ENCODE data around the gene GSTM2. TPM values are rescaled to one million over a fixed set of nuclear protein-coding genes. Genes with fewer than 3 reads are reported as not detected.

Gene GSTM2
- total RNA-seq (2022) (0.84 and 1.7 TPM in 2 replicates), Bru-seq, nascent RNA (percentile 15 among the genes with signal in this experiment), BruChase-seq, experiment 1, labeled RNA remaining after a 2-hour chase (percentile 10 among the genes with signal in this experiment), BruChase-seq, experiment 2, labeled RNA remaining after a 6-hour chase (percentile 19 among the genes with signal in this experiment)
- long read RNA-seq, partial matches to known transcripts, result 0 of 1 reads
- long read RNA-seq, other reads (novel, unspliced or antisense), result 1 of 1 reads

DNA sequence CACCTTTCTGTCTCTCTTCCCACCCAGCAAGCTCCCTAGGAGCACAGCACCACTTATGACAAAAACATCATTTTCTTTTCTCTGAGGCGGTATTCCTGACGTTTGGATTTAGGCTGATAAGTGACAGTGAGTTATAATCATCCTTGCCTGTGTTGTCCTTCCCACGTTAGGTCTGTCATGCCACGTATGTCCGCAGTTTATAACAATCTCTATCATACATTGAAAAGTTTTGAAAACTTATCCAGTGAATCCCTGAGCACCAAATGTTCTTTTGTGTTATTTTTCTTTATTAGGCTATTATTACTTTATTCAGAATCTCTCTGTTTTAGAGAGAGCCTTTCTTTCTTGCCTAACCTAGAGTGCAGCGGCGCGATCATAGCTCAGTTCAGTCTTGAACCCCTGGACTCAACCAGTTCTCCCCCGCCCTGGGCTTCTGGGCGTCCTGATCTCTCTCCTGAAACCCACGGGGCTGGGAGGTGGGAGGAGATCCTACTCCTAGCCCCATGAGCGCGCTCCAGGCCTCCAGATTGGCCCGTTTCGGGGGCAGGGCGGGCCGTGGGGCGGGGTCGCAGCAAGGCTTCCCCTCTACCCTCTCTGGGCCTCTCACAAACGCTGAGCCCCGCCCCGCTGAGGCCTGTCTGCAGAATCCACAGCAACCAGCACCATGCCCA, at the start of gene GSTM2:
Gene GSTM2 (plus strand): TSS at position 606 of the 671 bp plus-strand sequence. CDS start 59 bp downstream, at position 665.
- POLR2A ChIA-PET, result no interaction called here
- H3K36me3 Mint-ChIP-seq (ENCODE audit: insufficient read depth, unreplicated experiment), result no peaks in the 10 kb centered on the region
- Histone ChIP-seq H3K4me1 (no peaks in the 10 kb centered on the region), H3K27me3 (replicated peaks; ENCODE audit: control insufficient read depth, insufficient read depth, low read length) (no peaks in the 10 kb centered on the region), H3K4me3 (ENCODE audit: low read depth, low read length) (no peak within 1 kb of the TSS), H3K36me3 (ENCODE audit: control insufficient read depth, insufficient read depth, low read length) (no peaks in the 10 kb centered on the region), H3K9me3 (no peaks in the 10 kb centered on the region)
- H3K9me3 Mint-ChIP-seq (ENCODE audit: unreplicated experiment), result no peaks in the 10 kb centered on the region
- intact Hi-C loops (cut with micrococcal nuclease; ENCODE audit: unreplicated experiment), result no loop called here
- DNase-seq, result peak in 1 of 2 experiments; percentile 47
- H3K4me3 Mint-ChIP-seq (ENCODE audit: unreplicated experiment), result no peak within 1 kb of the TSS
- BruUV-seq (replicated peaks), result no TSS peak
- no peaks in the 10 kb centered on the region for H3K27me3 Mint-ChIP-seq (ENCODE audit: insufficient read depth, unreplicated experiment)
- TF ChIP-seq, protein P1, sequence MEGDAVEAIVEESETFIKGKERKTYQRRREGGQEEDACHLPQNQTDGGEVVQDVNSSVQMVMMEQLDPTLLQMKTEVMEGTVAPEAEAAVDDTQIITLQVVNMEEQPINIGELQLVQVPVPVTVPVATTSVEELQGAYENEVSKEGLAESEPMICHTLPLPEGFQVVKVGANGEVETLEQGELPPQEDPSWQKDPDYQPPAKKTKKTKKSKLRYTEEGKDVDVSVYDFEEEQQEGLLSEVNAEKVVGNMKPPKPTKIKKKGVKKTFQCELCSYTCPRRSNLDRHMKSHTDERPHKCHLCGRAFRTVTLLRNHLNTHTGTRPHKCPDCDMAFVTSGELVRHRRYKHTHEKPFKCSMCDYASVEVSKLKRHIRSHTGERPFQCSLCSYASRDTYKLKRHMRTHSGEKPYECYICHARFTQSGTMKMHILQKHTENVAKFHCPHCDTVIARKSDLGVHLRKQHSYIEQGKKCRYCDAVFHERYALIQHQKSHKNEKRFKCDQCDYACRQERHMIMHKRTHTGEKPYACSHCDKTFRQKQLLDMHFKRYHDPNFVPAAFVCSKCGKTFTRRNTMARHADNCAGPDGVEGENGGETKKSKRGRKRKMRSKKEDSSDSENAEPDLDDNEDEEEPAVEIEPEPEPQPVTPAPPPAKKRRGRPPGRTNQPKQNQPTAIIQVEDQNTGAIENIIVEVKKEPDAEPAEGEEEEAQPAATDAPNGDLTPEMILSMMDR (IDR thresholded peaks at IDR 0.05; ENCODE audit: insufficient read depth in 1 of 2, low read depth in 1 of 2, low read length in 1 of 2, severe bottlenecking in 1 of 2, unreplicated experiment in 1 of 2), result no peak
- no peaks in the 10 kb centered on the region for H3K4me1 Mint-ChIP-seq (ENCODE audit: low read depth, unreplicated experiment)
- CTCF ChIA-PET, result interaction anchor here (0.5 kb wide), 1 partner anchor 378 kb away, joined by 4 read pairs; no protein-coding TSS in a partner anchor
- H3K27ac Mint-ChIP-seq (ENCODE audit: unreplicated experiment), result no peak within 1 kb of the TSS

DNA sequence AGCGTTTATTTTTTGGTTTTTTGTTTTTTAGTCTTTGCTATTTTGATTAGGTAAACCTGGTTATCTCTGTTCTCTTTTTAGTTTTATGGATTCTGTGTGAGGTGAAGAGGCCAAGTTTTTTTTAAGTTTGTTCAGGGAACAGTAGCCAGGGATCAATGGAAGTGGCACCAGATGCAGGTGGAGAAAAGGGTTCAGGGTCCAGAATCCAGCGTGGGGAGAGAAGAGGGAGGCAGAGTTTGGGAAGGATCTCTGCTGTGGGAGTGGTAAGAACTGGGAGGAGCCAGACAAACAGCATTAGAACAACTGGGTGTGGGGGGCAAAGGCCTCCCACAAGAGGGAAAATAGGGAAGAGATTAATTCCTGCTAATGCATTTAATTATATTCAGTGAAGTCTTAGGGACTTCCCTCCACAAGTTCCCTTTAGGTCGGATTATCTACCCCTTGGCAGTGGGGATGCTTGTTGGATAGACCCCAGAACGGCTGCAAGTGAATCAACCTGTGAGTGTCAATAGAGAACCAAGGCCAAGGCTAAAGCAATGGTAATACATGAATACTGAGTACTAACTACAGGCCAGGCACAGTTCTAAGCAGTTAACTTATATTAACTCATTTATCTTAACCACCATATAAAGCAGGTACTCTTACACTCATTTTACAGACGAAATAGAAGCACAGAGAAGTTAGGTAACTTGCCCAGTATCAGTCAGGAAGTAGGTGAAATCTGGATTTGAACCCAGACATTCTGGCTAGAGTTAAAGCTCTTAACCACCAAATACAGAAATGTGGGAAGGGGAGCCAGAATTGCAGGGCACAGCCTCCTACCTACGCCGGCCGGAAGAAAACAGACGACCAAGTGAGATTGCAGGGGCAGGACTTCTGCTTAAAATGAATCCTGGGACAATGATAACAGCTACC, 48.9 kb upstream of the GSTM2 start:
- peak in 1 of 2 experiments; percentile 46 for DNase-seq
- Mint-ChIP-seq H3K27me3 (ENCODE audit: insufficient read depth, unreplicated experiment) (no peaks in the 10 kb centered on the region), H3K36me3 (ENCODE audit: insufficient read depth, unreplicated experiment) (peaks cover 17% of the 10 kb centered on the region), H3K9me3 (ENCODE audit: unreplicated experiment) (no peaks in the 10 kb centered on the region), H3K27ac (ENCODE audit: unreplicated experiment) (peak overlapping the region; percentile 86), H3K4me3 (ENCODE audit: unreplicated experiment) (peak overlapping the region; percentile 96), H3K4me1 (ENCODE audit: low read depth, unreplicated experiment) (peaks cover 16% of the 10 kb centered on the region)
- Histone ChIP-seq H3K27me3 (replicated peaks; ENCODE audit: control insufficient read depth, insufficient read depth, low read length) (no peaks in the 10 kb centered on the region), H3K4me1 (peaks cover 15% of the 10 kb centered on the region), H3K9me3 (no peaks in the 10 kb centered on the region), H3K4me3 (ENCODE audit: low read depth, low read length) (peak overlapping the region; percentile 80), H3K36me3 (ENCODE audit: control insufficient read depth, insufficient read depth, low read length) (no peaks in the 10 kb centered on the region)
- BruUV-seq (replicated peaks), result TSS peak; percentile 83
- intact Hi-C loops (cut with micrococcal nuclease; ENCODE audit: unreplicated experiment), result no loop called here
- ChIA-PET CTCF (no interaction called here), POLR2A (interaction anchor here (1.6 kb wide), 1 partner anchor 71 kb away, joined by 10 read pairs; the partner anchor contains the start of gene GNAI3)
- TF ChIP-seq, protein P1 (IDR thresholded peaks at IDR 0.05; ENCODE audit: insufficient read depth in 1 of 2, low read depth in 1 of 2, low read length in 1 of 2, severe bottlenecking in 1 of 2, unreplicated experiment in 1 of 2), result no peak
